Measurements from ENCODE around the gene SNAP29.
A peak's percentile ranks its signal among the peaks of the same experiment; 100 is the strongest.
"Not testable (repeated sequence)": the region's sequence is repeated elsewhere in the genome, so short reads cannot be mapped to it uniquely, and the experiment has no call there.

SNAP29 gene

DNA sequence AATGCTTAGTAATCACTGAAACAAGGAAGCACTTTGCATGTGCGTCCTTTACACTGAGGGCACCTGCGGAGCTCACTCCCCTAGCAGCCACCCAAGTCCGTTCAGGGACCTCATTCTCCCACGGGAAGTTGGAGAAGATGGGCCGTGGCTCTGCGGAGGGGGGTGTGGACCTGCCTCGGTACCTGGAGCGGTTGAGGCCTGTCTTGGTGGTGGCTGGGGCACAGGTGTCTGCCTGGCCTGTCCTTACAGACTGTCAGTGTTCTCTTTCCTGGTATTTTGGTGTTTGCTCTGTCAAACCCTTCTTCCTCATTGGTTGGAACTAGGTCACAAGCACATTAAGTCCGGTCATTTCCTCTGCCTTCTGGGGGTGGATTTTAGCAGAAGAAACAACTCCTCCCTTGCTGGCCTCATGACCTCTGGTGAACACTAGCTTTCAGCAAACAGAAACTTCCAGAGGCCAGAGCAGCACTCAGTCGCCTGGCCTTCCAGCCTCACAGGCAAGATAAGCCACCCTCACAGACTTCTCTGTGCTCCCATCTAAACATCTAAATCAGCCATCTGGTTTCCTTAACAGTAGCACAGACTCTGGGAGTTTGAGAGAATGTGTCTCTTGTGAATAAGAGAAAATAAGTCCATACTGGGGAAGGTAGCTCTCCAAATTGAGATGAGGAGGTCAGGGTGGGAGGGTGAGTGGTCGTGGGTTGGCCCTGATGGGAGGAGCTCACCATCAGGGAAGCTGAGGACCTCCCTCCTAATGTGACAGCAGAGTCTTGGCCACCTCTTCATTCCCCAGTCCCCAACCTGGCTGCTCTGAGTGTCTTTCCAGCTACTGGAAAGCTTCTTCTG lies 8.6 kb downstream of the SNAP29 start:
- no peak for DNase-seq

DNA sequence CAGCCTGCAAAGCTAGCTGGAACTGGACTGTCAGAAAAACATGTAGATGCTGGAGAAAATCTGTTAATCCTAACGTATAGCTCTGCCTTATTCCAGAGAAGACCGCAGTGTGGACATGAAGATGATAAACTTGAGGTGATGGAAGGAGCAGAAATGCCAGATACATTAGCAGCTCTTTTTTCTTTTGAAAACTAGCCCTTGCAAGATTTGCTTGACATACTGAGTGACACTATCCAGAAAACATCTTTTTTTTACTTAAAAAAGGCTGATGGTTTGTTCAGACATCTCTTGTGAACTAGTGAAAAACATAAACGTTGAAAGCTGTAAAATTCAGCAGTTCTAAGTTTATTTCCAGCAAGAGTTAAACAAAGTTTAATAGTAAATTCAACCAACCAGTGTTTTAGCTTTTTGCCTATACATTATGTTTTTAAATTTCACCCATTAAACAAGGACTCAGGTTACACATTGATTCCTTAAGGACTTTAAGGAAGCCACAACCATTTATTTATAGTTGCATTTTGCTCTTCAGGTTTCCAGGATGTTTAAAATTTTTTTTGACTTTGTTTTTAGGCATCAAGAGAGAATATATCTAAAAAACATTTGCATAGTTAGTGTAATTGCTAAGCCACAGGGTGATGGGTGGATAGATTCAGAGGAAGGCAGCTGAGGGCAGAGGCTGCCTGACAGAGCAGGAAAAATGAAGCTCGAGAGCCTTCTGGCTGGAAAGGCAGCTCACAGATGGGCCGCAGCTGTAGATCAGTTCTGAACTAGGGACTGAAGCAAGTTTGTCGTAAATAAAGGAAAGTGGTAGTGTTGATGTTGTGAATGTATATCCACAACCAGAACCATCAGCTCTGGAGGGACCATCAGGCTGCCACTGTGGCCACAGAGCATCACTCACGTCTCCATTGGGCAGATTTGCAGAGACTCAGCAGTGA lies 9.5 kb downstream of the SNAP29 start:
- no peak for DNase-seq

DNA sequence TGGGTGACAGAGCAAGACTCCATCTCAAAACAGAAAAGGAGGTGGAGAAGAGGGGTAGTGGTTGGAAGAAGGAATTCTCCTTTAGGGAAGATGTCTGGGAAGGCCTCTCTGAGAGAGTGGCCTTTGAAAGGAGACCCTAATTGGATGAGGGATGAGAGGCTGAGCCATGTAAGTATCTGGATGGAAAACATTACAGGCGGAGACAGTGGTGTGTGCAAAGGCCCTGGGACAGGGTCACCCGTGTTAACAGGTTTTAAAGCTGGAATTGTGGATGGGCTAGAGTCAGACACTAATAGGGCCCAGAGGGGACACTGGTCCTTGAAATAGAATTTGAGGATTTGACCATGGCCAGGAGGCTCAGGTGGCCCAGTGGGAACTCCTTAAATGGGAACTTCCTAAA lies 10.4 kb downstream of the SNAP29 start:
- no peak for DNase-seq

DNA sequence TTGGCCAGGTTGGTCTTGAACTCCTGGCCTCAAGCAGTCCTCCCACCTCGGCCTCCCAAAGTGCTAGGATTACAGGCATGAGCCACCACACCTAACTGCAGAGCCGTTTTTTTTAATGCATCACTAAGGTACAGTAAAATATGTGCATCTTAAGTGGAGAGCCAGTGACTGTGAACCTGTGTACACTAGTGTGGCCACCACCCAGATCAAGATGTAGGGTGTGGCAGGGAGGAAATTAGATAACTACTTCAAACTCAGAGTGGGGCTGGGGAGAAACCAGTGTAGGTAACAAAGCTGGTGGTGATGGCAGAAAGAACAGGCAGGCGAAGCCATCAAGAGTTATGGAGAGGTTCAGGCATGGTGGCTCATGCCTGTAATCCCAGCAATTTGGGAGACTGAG lies 14.4 kb downstream of the SNAP29 start:
- no peak for DNase-seq

DNA sequence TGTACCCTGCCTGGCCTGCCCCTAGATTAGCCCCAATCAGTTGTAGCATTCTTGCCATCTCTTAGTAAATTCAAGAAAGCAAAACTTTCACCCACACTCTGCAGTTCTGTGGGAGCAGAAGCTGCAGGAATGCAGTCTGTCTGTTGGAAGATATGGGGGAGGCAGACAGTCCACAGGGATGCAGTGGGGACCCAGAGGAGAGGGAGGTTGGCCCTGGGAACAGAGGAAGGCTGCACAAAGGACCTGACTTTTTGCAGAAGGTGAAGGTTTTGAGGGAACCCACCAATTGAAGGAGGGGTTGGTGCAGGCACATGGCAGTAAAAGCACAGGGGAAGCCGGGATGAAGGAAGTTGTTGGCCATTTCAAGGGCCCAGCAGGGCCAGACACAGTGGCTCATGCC lies 16.5 kb downstream of the SNAP29 start:
- no peak for DNase-seq

DNA sequence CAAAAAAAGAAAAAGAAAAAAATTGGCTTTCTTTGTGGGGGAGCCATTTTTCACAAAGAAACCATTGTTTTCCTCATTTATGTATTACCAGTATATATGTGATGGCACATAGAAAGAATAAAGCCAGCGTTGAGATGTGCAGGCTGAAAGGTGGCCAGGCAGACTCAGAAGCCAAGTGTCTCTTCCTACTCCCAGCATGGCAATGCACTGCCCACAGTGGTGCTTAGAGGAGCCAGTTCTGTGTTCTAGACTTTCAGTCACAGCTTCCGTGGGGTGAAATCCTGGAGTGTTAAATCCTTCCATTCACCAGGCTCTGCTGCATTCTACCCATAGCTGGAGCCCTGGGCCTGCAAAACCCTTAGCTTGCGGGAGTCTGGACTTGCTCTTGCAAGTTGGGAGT lies 18.9 kb downstream of the SNAP29 start:
- DNase-seq, result no peak

DNA sequence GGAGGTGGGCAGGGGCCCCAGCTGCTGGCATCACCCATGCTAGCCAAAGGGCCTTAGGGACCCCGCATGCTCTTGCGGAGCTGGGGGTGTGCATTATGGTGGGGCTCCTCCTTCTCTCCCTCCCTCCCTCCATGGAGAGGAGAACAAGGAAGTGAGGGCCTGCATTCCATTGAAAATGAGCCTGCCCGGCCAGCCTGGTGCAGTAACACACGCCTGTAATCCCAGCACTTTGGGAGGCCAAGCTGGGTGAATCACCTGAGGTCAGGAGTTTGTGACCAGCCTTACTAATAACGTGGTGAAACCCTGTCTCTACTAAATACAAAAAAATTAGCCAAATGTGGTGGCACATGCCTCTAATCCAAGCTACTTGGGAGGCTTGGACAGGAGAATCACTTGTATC lies 22.4 kb downstream of the SNAP29 start:
- no peak for DNase-seq

DNA sequence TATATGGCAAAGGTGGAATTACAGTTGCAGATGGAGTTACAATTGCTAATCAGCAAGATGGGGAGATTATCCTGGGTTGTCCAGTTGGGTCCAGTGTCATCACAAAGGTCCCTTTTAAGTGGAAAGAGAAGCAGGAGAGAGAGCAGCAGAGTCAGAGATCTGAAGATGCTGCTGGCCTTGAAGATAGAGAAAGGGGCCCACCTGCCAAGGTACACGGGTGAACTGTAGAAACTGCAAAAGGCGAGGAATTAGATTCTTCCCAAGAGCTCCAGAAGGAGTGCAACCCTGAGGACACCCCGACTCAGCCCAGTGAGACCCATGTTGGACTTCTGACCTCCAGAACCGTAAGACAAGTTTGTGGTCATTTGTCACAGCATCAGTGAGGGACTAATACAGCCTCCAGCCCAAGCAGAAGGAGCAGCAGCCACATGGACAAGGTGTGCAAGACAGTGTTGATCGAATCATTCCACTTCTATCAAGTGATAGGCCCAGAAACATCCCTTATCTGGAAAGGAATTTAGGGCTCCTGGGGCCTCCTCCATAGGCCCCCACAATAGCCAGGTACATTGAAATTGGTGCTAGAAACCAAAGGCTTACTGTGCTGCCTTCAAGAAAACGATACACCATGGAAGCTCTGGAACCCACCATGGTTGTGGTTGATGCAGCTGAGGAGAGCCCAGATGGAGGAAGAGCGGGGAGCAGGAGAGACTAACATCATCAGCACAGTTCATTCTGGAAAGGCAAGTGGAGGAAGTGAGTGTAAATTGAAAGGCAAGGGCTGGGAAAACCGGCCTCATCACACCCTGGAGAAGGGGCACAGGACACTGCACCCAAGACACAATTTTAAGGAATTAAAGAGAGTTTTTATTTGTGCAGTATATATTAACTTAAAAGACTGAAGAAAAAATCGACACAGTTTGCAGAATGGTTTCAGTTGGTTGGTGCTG lies 23.3 kb downstream of the SNAP29 start:
- DNase-seq, result no peak

DNA sequence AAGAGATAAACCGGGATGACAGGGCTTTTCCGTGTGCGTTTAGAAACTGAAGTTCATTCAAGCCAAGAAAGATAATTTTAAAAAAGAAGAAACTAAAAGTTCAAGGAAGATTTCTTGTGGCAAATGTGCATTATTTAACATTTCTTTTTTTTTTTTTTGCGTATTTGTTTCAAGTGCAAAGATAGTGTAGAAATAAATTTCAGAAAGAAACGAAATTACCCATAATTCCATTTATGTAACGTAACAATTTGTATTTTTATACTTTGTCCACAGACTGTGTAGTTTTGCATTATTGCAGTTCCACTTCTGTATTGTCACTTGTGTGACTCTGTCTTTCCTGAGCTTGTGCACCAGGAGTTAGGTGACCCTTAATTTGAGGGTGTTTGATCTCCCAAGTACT lies 24.0 kb downstream of the SNAP29 start:
- DNase-seq, result no peak

DNA sequence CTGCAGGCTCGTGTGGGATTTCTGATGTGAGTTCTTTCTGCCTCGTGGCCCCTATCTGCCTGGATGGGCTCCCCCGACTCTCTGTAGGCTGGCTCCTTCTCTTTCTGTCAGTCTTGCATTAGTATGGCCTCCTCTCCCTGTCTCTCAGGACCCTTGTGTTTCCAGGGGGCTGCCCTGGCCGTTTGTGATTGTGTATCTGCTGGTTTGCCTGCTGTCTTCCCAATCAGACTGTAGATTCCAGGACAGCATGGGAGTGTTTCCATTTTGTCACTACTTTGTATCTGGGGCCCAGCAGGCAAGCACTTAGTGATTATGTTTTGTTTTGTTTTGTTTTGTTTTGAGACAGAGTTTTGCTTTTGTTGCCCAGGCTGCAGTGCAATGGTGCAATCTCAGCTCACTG lies 25.6 kb downstream of the SNAP29 start:
- no peak for DNase-seq

DNA sequence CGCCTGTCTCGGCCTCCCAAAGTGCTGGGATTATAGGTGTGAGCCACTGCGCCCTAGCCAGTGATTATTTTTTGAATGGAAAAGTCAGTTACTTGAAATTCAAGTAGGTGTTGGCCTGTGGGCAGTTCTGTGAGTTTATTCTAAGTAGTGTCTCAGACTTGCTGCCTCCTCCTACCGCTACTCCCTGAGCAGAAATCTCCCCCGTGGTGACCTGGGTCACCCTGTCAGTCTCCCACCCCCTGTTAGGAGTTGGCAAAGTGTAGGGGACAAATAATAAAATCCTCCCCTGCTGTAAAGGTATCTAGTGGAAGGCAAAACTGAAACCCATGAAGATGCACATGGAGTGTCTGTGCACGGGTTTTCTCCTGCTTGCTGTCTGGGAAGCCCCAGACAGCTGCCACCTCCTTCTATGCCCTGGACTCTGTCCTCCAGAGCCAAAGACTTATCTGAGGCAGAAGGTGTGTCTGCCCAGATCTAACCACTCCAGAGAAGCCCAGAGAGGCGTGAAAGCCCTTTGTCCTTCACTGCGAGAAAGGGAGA lies 26.3 kb downstream of the SNAP29 start:
- DNase-seq, result no peak

DNA sequence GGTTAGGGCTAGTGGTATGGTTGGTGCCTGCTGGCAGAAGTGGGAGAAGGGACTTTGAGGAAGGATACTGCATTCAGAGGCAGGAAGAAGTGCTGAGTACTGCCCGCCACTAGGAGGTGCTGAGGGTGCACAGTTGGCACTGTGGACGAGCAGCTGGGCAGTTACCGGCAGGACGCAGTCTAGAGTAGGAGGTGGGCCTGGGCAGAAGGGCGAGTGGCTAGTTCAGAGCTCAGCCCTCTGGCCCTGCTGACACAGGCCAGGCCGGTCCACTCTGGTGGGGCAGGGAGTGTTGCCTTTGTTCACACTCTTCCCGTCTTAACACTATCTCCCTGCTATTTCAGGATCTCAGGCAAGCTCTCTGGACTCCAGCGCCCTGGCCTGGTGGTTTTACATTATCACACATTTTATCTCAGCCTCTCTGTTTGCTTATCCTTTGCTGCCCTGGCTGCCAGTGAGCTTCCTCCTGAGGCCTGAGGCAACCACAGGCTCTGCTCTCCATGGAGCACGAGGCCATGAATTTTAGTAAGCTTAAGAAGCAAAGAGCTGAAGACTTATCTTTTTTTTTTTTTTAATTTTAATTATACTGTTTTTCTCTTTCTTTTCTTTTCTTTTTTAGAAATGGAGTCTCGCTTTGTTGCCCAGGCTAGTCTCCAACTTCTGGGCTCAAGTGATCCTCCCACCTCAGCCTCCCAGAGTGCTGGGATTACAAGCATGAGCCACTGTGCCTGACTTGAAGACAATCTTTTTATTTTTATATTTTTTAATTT lies 26.9 kb downstream of the SNAP29 start:
- peak; percentile 57 for DNase-seq

DNA sequence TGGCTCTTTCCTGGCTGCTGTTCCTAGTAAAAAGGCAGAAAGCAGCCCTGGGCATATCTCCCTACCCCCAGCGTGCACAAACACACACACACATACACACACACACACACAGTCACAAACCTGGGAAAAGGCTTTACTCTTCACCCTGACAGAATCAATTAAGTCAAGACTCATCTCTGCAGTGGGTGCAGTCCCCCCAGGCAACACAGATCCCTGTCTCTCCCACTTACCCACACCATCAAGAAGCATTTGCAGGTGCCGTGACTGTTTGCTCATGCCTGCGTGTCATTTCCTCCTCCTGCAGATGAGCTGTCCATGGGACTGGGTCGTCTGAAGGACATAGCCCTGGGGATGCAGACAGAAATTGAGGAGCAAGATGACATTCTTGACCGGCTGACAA lies 28.6 kb downstream of the SNAP29 start:
- no peak for DNase-seq

DNA sequence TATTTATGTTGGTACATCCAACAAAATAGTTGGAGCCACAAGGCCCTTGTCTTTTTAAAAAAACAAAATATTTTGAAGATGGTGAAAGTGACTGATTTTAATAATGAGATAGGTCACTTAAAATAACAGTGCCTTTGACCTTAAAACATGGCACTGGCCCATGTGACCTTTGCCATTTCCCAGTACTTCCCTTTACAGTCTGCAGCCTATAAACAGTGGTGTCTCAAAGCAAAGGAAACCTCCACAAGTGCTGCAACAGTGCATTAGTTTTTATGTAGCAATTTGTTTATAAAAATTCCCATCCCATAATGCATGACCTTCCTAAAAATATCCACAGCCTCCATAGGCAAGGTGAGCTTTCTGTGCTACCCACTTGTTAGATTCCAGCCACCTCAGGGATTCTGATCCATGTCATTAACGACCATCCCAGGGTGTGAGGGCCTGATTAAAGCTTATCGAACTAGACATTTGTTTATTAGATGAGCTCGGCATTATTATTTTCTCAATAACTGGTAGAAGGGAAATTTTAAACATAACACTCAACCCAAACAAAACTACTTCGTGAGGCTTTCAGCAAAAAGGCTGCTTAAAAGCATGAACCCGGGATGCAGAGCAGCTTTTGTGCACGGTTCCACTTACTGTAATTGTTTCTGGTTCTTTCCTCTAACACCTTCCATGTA lies 30.4 kb downstream of the SNAP29 start:
- no peak for DNase-seq

DNA sequence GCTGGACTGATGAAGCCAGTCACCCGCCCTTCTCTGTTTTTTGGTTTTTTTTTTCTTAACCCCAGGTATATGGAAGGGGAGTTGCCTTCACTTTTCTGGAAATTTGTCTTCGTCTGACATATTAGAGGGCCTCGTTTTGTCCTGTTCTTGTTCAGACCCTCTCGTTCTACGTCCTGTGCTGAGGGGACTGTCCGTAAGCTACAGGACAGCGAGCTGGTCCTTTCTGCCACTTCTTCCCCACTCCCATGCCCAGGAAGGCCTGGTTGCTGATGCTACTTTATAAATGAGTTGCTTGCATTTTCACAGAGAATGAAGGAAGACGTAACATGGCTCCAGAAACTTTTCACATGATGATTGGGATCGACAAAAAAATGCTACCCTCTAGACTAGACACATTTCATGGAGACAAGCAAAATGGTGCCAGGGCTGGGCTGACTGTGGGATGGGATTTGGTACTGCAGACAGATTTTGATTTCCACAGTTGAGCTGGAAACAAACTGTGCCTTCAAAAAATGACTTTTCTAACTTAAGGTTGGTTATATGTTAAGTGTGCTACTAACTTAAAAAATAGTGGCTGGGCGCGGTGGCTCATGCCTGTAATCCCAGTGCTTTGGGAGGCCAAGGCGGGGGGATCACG lies 31.2 kb downstream of the SNAP29 start:
- DNase-seq, result no peak

DNA sequence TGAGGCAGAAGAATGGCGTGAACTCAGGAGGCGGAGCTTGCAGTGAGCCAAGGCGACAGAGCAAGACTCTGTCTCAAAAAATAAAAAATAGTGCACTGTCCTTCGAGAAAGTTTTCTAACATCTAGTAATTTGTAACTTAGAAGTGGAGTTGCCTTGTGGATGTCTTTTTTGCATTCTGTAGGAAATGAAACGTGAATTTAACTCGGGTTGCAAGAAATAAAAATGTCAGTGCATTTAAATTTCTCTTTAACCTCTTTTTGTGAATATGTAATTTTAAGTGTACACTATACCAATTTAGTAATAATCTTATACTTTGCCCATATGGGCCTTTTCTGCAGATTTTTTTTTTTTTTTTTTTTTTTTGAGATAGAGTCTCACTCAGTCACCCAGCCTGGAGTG lies 32.2 kb downstream of the SNAP29 start:
- DNase-seq, result no peak

DNA sequence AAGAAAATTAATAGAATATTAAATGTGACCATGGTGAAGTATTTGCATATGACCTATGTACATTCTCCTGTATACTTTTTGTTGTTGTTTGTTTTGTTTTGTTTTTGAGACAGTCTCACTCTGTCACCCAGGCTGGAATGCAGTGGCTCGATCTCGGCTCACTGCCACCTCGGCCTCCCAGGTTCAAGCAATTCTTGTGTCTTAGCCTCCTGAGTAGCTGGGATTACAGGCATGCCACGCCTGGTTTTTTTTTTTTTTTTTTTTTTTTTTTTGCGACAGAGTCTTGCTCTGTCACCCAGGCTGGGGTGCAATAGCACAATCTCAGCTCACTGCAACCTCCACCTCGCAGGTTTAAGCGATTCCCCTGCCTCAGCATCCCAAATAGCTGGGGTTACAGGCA lies 38.9 kb downstream of the SNAP29 start:
- DNase-seq, result not testable (repeated sequence)

DNA sequence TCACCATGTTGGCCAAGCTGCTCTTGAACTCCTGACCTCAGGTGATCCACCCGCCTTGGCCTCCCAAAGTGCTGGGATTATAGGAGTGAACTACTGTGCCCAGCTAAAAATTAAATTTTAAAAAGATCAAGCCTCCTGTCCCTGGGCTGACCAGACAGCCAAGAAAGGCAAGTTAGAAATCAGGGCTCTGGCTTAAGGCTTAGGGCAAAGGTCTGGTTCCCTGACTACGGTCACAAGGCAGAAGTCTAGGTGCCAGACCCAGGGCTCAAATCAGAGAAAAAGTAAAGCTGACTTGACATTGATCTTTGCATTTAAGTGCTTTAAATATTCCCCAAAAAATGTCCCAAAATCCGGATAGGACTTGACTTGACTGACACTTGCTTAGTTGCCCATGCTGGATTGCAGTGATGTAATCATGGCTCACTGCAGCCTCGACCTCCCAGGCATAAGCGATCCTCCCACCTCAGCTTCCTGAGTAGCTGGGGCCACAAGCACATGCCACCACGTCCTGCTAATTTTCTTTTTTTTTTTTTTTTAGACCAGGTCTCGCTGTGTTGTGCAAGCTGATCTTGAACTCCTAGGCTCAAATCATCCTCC lies 41.1 kb downstream of the SNAP29 start:
- DNase-seq, result no peak

DNA sequence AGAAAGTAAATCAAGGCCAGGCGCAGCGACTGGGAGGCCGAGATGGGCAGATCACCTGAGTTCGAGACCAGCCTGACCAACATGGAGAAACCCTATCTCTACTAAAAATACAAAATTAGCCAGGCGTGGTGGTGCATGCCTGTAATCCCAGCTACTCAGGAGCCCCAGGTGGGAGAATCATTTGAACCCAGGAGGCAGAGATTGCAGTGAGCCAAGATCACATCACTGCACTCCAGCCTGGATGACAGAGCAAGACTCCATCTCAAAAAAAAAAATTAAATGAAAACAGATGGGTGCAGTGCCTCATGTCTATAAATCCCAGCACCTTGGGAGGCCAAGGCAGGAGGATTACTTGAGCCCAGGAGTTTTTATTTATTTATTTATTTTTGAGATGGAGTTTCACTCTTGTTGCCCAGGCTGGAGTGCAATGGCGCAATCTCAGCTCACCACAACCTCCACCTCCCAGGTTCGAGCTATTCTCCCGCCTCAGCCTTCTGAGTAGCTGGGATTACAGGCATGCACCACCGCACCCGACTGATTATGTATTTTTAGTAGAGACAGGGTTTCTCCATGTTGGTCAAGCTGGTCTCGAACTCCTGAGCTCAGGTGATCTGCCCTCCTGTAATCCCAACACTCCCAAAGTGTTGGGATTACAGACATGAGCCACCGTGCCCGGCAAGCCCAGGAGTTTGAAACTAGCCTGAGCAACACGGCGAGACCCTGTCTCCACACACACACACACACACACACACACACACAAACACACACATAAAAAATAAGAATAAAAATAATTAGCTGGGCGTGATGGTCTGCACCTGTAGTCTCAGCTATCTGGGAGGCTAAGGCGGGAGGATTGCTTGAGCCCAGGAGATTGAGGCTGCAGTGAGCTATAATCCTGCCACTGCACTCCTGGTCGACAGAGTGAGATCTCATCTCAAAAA lies 42.6 kb downstream of the SNAP29 start:
- not testable (repeated sequence) for DNase-seq
